ENCODE data around the gene PDZD2.

- TF ChIP-seq CTCF (IDR thresholded peaks at IDR 0.05): no peak
- no peak for TF ChIP-seq POLR2A (IDR thresholded peaks at IDR 0.05)
Observed at GRCh38 chr5:32116574-32117313, 477.8 kb downstream of the PDZD2 start.

Measured in testis (tissue), 2 donors.